SK-N-SH treated with all-trans-retinoic acid at 6 μM for 48 hours (cell line): ENCODE measurements around the gene MINAR1.

Experiments used
- ATAC-seq: fragments of 200-7000 bp; cut with Tn5 transposase; 3 replicates; pipeline ENCODE4 v1.9.1; 2020; ENCODE audit warnings: mild to moderate bottlenecking, moderate library complexity
- ARNTL ChIP-seq: fragments of 450-650 bp; formaldehyde crosslinking; IDR thresholded peaks from 2 replicates; pipeline ENCODE4 v1.5.0; 2020; ENCODE audit warnings: low read depth, mild to moderate bottlenecking, moderate library complexity, borderline replicate concordance
- BACH2 ChIP-seq: fragments of 250-450 bp; sonication (Bioruptor Pico); IDR thresholded peaks from 2 replicates; pipeline ENCODE4 v1.9.0; 2021; ENCODE audit warnings: mild to moderate bottlenecking, borderline replicate concordance
- CSDC2 ChIP-seq: fragments of 250-450 bp; sonication (Bioruptor Pico); IDR thresholded peaks from 2 replicates; pipeline ENCODE4 v1.5.0; 2020; ENCODE audit warnings: mild to moderate bottlenecking, moderate library complexity
- CSRNP3 ChIP-seq: fragments of 250-450 bp; sonication (Bioruptor Pico); IDR thresholded peaks from 2 replicates; pipeline ENCODE4 v1.5.1; 2021; ENCODE audit warnings: mild to moderate bottlenecking, moderate library complexity
- ESRRG ChIP-seq: fragments of 250-450 bp; sonication (Bioruptor Pico); IDR thresholded peaks from 2 replicates; pipeline ENCODE4 v1.6.1; 2021; ENCODE audit warnings: mild to moderate bottlenecking
- GLIS3 ChIP-seq: fragments of 250-450 bp; sonication (Bioruptor Pico); IDR thresholded peaks from 2 replicates; pipeline ENCODE4 v1.5.0; 2020; ENCODE audit warnings: mild to moderate bottlenecking, moderate library complexity
- ISL1 ChIP-seq: fragments of 250-450 bp; sonication (Bioruptor Pico); IDR thresholded peaks from 2 replicates; pipeline ENCODE4 v2.1.2; 2022; ENCODE audit warnings: mild to moderate bottlenecking, moderate library complexity
- OSR1 ChIP-seq: fragments of 250-450 bp; sonication (Bioruptor Pico); IDR thresholded peaks from 2 replicates; pipeline ENCODE4 v1.8.0; 2022; ENCODE audit warnings: moderate library complexity, mild to moderate bottlenecking, inconsistent platforms
- PATZ1 ChIP-seq: fragments of 250-450 bp; sonication (Bioruptor Pico); IDR thresholded peaks from 2 replicates; pipeline ENCODE4 v1.8.0; 2020; ENCODE audit warnings: mild to moderate bottlenecking, moderate library complexity, borderline replicate concordance
- POU6F1 ChIP-seq: fragments of 250-450 bp; sonication (Bioruptor Pico); IDR thresholded peaks from 2 replicates; pipeline ENCODE4 v1.8.0; 2021; ENCODE audit warnings: low read depth, mild to moderate bottlenecking, moderate library complexity, borderline replicate concordance
- PPARA ChIP-seq: fragments of 250-450 bp; sonication (Bioruptor Pico); IDR thresholded peaks from 2 replicates; pipeline ENCODE4 v1.5.0; 2020; ENCODE audit warnings: mild to moderate bottlenecking, borderline replicate concordance
- RARB ChIP-seq: fragments of 250-450 bp; sonication (Bioruptor Pico); IDR thresholded peaks from 2 replicates; pipeline ENCODE4 v1.8.0; 2021; ENCODE audit warnings: mild to moderate bottlenecking, moderate library complexity
- SNAI2 ChIP-seq: fragments of 250-450 bp; sonication (Bioruptor Pico); IDR thresholded peaks from 2 replicates; pipeline ENCODE4 v1.5.0; 2020; ENCODE audit warnings: mild to moderate bottlenecking, moderate library complexity
- TCF4 ChIP-seq: fragments of 250-450 bp; sonication (Bioruptor Pico); IDR thresholded peaks from 2 replicates; pipeline ENCODE4 v1.8.0; 2021; ENCODE audit warnings: mild to moderate bottlenecking, moderate library complexity, borderline replicate concordance
- TOX ChIP-seq: fragments of 250-450 bp; sonication (Bioruptor Pico); IDR thresholded peaks from 2 replicates; pipeline ENCODE4 v1.8.0; 2021; ENCODE audit warnings: mild to moderate bottlenecking, moderate library complexity, borderline replicate concordance
- ZC3H10 ChIP-seq: fragments of 250-450 bp; sonication (Bioruptor Pico); IDR thresholded peaks from 2 replicates; pipeline ENCODE4 v1.5.1; 2021; ENCODE audit warnings: mild to moderate bottlenecking, moderate library complexity
- ZFP3 ChIP-seq: fragments of 250-450 bp; sonication (Bioruptor Pico); IDR thresholded peaks from 2 replicates; pipeline ENCODE4 v1.5.0; 2020; ENCODE audit warnings: mild to moderate bottlenecking, moderate library complexity
- ZFP30 ChIP-seq: fragments of 450-650 bp; formaldehyde crosslinking; IDR thresholded peaks from 2 replicates; pipeline ENCODE4 v1.5.0; 2022; ENCODE audit warnings: mild to moderate bottlenecking, moderate library complexity
- ZNF8 ChIP-seq: fragments of 450-650 bp; formaldehyde crosslinking; IDR thresholded peaks from 2 replicates; pipeline ENCODE4 v1.5.0; 2020; ENCODE audit warnings: mild to moderate bottlenecking, moderate library complexity
- TF ChIP-seq, protein P1 (sequence below): fragments of 250-450 bp; sonication (Bioruptor Pico); IDR thresholded peaks from 2 replicates; pipeline ENCODE4 v1.5.1; 2020; ENCODE audit warnings: low read depth, mild to moderate bottlenecking, moderate library complexity

Gene MINAR1

DNA sequence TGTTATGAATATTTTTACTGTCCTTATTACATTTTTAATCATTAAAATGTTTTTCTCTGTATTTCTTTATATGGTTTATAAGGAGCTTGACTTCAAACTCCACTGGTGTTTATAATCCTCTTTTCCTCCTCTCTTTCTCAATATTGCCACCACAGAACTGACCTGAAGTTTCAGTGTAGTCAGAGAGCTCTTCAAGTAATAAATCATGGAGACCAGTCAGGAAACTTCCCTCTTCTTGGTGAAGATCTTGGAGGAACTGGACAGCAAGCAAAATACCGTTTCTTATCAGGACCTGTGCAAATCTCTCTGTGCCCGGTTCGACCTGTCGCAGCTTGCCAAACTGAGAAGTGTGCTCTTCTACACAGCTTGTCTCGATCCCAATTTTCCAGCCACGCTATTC is 23.8 kb downstream of the MINAR1 start (continued):
- TF ChIP-seq POU6F1 (CRISPR knock-in tag) (no peak), ZNF8 (no peak), ZC3H10 (CRISPR knock-in tag) (no peak), GLIS3 (CRISPR knock-in tag) (no peak), ISL1 (no peak)

- ATAC-seq, result no peak
- TF ChIP-seq ESRRG (CRISPR knock-in tag) (no peak), ZFP30 (CRISPR knock-in tag) (no peak), ZFP3 (no peak), ZC3H10 (CRISPR knock-in tag) (no peak), PPARA (no peak), ARNTL (no peak)
- TF ChIP-seq, protein P1, sequence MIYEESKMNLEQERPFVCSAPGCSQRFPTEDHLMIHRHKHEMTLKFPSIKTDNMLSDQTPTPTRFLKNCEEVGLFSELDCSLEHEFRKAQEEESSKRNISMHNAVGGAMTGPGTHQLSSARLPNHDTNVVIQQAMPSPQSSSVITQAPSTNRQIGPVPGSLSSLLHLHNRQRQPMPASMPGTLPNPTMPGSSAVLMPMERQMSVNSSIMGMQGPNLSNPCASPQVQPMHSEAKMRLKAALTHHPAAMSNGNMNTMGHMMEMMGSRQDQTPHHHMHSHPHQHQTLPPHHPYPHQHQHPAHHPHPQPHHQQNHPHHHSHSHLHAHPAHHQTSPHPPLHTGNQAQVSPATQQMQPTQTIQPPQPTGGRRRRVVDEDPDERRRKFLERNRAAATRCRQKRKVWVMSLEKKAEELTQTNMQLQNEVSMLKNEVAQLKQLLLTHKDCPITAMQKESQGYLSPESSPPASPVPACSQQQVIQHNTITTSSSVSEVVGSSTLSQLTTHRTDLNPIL (CRISPR knock-in tag), result no peak
Observed at GRCh38 chr15:79458491-79458890, 26.4 kb downstream of the MINAR1 start.

DNA sequence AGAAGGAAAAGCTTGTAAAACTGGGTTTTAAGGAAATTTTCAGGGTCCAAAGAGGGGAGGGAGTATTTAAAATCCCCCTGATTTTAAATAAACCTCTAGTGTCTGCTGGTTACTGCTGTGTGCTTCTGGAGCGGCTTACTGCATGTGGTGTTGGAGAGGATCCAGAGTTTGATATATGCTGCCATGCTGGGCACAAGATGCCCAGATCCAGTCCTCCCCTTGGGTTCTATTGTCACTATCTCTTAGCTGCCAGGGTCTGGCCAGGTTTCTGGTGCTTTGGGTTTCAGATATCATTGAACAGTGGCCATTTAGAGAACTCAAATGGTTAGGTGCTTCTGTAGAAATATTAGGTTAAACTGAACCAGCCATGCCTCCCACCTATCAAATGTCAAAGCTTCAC is 27.5 kb downstream of the MINAR1 start:
- ATAC-seq, result no peak
- no peak for TF ChIP-seq TOX
- TF ChIP-seq, protein P1 (CRISPR knock-in tag), result no peak
- TF ChIP-seq TCF4 (CRISPR knock-in tag), result no peak
- no peak for TF ChIP-seq ARNTL
- no peak for TF ChIP-seq ZFP3
- TF ChIP-seq ZFP30 (CRISPR knock-in tag), result no peak
- TF ChIP-seq GLIS3 (CRISPR knock-in tag), result no peak
- no peak for TF ChIP-seq BACH2 (CRISPR knock-in tag)
- no peak for TF ChIP-seq CSRNP3 (CRISPR knock-in tag)

GRCh38 chr15:79463043-79463780 is 31.1 kb downstream of the MINAR1 start:
- ATAC-seq, result no peak
- no peak for TF ChIP-seq TOX
- TF ChIP-seq ZNF8, result no peak
- TF ChIP-seq SNAI2 (CRISPR knock-in tag), result no peak
- TF ChIP-seq, all 23 proteins: peak for 0

- no peak for ATAC-seq
- no peak for TF ChIP-seq CSDC2 (CRISPR knock-in tag)
- TF ChIP-seq ARNTL, result no peak
- no peak for TF ChIP-seq ZC3H10 (CRISPR knock-in tag)
- no peak for TF ChIP-seq SNAI2 (CRISPR knock-in tag)
- no peak for TF ChIP-seq PPARA
- TF ChIP-seq CSRNP3 (CRISPR knock-in tag), result no peak
- no peak for TF ChIP-seq TOX
- TF ChIP-seq BACH2 (CRISPR knock-in tag), result no peak
- no peak for TF ChIP-seq POU6F1 (CRISPR knock-in tag)
- no peak for TF ChIP-seq OSR1 (CRISPR knock-in tag)
- no peak for TF ChIP-seq PATZ1 (CRISPR knock-in tag)
- TF ChIP-seq RARB (CRISPR knock-in tag), result no peak
Observed at GRCh38 chr15:79463781-79464270, 31.7 kb downstream of the MINAR1 start.
